AG08396 (cell line): ENCODE measurements around the gene PDGFC.
A peak's percentile ranks its signal among the peaks of the same experiment; 100 is the strongest.

ENCODE experiments used
- DNase-seq: peaks from one replicate; pipeline ENCODE4 v3.0.0; 2012; ENCODE audit warnings: low spot score, mixed read lengths

The PDGFC gene, protein sequence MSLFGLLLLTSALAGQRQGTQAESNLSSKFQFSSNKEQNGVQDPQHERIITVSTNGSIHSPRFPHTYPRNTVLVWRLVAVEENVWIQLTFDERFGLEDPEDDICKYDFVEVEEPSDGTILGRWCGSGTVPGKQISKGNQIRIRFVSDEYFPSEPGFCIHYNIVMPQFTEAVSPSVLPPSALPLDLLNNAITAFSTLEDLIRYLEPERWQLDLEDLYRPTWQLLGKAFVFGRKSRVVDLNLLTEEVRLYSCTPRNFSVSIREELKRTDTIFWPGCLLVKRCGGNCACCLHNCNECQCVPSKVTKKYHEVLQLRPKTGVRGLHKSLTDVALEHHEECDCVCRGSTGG

GRCh38 chr4:156971676-156972378, at the start of gene PDGFC:
Gene PDGFC (minus strand): TSS chr4:156971799. CDS start chr4:156970903, 896 bp downstream.
- peak; percentile 85 for DNase-seq

DNA sequence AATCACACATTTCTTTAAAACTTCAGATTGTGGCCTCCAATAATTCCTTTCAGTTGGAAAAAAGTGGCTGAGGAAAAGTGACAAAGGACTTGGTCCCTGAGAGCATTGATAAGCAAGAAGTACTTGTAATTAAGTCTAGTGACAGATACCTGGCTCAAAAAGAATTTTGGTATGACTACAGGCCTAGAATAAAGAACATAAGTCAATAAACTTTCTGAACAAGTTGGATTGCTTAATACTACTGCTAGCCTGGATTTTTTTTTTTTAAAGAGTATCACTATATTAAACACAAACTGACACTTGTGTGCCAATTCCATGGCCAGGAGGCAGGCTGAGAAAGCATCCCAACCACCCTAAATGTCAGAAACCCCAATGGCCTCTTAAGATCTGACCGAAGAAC, 49.3 kb upstream of the PDGFC start:
- DNase-seq, result no peak

- no peak for DNase-seq
Measured at GRCh38 chr4:157018920-157019490, 47.4 kb upstream of the PDGFC start.

- peak; percentile 60 for DNase-seq
Measured at GRCh38 chr4:157014621-157015591, 43.3 kb upstream of the PDGFC start.

DNA sequence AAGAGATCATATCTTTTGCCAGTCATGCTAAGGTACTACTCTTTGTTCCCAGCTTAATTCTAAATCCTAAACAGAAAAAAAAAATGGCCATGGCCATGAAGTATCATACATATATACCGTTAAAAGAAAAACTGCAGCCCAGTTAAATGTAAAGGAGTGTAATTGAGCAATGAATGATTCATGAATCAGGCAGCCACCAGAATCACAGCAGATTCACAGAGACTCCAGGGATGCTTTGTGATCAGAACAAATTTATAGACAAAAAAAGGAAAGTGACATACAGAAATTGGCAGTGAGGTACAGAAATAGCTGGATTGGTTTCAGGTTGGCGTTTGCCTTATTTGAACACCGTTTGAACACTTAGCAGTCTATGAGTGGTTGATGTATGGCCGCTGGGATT, 42.1 kb upstream of the PDGFC start:
- no peak for DNase-seq

DNA sequence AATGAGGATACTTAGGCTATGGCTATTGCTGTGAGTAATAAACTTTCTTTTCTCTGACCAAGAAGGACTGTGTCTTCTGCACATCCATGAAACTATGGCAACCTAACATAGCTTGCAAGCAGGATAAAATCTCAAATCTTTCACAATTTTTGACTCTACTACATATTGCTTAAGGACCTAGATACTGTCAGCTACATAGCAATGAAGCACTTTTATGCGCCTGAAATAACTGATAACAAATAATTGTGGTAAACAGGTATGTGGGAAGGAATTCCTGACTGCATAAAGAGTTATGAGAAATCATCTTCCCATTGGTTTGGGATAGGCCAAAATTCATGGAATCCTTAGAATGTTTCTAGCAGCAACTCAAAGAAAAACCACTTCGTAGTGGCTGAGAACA, 41.2 kb upstream of the PDGFC start:
- DNase-seq, result peak; percentile 7

DNA sequence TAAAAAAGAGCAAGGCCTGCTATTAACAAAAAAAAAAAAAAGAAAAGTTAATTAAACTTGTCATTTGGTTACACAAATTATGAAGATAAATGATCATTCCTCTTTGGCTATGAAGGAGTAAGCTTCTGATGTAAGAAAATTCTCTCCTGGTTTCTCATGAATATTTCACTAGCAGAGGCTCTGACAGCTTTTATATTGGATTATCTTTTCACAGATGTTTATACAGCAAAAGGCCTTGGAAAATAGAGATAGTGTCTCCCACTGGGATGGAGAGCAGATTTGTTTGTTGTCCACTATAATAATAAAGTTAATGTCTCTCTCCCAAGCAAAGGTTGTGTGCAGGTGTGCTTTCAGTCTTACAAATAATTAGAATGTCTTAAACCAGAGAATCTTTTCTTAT, 40.7 kb upstream of the PDGFC start:
- no peak for DNase-seq

GRCh38 chr4:157010630-157011029, 39.0 kb upstream of the PDGFC start:
- DNase-seq, result no peak

DNA sequence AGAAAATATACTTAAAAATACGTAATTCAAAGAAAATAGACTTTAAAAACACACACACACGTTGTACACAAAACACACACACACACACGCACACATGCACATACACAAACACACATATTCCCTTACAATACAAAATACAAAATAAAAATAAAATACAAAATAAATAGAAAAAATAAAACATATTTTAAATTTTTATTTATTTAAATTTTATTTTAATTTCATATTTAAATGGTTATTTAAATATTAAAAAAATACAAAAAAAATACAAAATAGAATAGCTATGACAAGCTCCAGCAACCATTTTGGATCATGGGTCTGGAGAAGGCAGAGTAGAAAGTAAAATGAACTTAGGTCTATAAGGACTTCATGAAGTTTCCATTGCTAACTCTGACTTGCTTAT, 34.2 kb upstream of the PDGFC start:
- no peak for DNase-seq

- no peak for DNase-seq
Measured at GRCh38 chr4:157005193-157005592, 33.6 kb upstream of the PDGFC start.

- no peak for DNase-seq
Measured at GRCh38 chr4:157004279-157005161, 32.9 kb upstream of the PDGFC start.

DNA sequence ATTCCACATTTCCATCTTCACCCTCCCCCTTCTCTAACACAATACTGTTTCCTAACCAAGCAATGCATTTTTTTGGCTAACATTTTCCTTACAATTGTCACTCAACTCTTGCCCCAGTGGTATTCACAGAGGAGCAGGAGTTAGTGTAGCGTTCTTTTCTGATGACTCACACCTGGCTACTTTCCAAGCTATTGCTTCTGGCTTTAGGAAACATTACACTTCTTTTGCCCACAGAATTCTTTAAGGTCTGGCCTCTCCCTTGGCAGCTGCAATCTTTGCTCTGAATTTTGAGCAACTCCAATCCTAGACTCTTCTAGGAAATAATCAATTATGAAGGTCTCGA, 27.5 kb upstream of the PDGFC start:
- DNase-seq, result peak; percentile 76

- DNase-seq, result no peak
Measured at GRCh38 chr4:156998500-156999174, 27.0 kb upstream of the PDGFC start.

DNA sequence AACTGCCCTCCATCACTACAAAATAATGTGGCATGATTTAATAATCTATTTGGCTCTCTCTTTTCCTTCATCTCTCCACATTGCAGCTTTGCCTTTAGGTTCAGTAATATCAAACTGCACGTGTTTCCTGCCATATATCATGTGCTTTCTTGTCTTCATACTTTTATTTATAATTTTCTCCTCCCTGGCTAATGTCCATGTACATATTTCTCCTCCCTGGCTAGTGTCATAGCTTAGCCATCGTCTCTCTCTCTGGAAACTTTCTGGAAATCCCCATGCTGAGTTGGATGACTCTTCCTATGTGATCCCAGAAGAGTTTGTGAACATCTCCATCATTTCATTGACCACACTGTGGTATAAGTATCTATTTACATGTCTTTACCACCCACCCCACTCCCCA, 21.3 kb upstream of the PDGFC start:
- DNase-seq, result no peak

GRCh38 chr4:156991161-156991560, 19.6 kb upstream of the PDGFC start:
- DNase-seq, result no peak

GRCh38 chr4:156983366-156983765, 11.8 kb upstream of the PDGFC start:
- no peak for DNase-seq

DNA sequence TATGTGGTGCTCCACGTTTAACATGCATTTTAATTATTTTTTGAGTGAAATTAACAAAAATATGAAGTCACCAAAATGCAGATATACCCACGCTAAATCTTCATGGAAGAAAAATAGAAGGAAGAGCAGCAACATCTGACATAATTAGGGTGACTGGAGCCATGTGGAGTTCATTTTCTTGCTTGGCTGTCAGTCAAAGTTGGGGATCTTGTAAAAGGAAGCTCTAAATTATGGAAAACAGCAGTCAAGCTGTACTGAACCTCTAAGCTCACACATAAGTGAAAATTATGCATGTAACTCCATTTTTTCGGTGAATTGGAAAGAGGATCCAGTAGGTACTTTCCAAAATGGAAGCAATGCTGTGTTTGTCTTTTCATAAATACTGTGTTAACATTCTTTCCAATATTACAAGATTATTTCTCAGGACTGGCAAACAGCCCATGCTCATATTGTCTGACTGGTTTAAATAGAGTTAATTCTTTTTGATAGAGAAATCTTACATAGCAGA, 9.7 kb upstream of the PDGFC start:
- no peak for DNase-seq

DNA sequence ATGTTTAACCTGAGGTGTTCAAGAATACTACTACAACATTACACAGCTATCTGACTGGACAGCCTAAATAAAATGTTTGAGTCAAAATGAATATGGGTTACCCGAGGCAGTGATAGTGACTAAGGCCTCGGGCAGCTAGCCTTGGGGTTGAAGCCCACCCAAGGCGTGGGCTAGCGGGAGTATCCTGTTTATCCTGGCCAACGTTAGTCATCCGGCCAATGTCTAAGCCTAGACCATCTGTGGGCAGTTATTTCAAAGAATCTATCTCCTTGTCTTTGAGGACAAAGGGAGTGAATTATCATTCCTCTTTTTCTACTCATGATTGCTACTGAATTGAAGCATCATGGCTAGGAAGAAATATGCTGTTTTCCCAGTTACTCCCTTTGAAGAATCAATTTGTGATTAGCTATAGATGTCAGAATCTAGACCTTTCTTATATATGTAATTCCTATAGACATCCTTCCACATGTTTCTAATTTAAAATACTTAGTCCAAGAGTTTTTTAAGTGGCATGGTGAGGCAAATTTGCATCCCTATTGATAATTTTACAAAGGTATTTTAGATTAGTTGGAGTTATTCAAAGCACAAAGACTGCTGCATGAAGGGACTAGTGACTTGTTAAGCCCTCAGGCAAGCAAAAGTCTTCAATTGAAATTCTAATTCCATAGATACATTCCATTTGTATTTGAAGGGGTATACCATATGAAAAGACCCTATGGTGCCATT, 6.0 kb upstream of the PDGFC start:
- DNase-seq, result peak; percentile 65

GRCh38 chr4:156976147-156976546, 4.5 kb upstream of the PDGFC start:
- peak; percentile 55 for DNase-seq

DNA sequence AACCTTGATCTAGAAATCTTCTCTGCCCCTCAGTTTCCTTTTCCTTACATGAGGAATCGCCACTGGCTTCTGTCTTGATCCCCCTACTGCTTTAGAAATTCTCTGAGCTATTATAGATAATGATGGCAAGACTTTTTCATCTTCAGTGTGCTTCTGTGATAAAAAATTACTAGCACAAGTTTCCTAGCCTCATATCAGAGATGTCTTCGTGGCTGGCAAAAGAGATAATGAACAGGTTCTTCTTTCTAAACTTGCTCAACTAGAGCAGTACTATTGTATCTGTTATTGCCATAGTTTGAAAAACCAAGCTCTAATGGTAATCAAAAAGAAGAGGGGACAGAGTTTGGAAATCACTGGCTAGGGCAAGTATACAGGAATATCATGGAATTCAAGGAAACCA, 4.1 kb upstream of the PDGFC start:
- no peak for DNase-seq
